ENCODE data around the gene GALNT1.

The GALNT1 gene

GRCh38 chr18:35683021-35683420, 101.5 kb downstream of the GALNT1 start:
- DNase-seq: no peak

GRCh38 chr18:35688757-35689156, 107.2 kb downstream of the GALNT1 start:
- DNase-seq: no peak

- no peak for DNase-seq
These were observed 108.2 kb downstream of the GALNT1 start for GRCh38 chr18:35689728-35690127.

GRCh38 chr18:35691625-35692024, 110.1 kb downstream of the GALNT1 start:
- no peak for DNase-seq

GRCh38 chr18:35692866-35693265, 111.3 kb downstream of the GALNT1 start:
- DNase-seq: no peak

GRCh38 chr18:35693829-35694228, 112.3 kb downstream of the GALNT1 start:
- no peak for DNase-seq

- DNase-seq: no peak
These were observed 113.3 kb downstream of the GALNT1 start for GRCh38 chr18:35694808-35695207.

GRCh38 chr18:35695384-35695783, 113.8 kb downstream of the GALNT1 start:
- DNase-seq: no peak

GRCh38 chr18:35695803-35696202, 114.3 kb downstream of the GALNT1 start:
- DNase-seq: no peak

GRCh38 chr18:35696307-35696706, 114.8 kb downstream of the GALNT1 start:
- no peak for DNase-seq

GRCh38 chr18:35697869-35698268, 116.3 kb downstream of the GALNT1 start:
- no peak for DNase-seq

- DNase-seq: no peak
These were observed 121.6 kb downstream of the GALNT1 start for GRCh38 chr18:35703043-35703688.

- DNase-seq: no peak
These were observed 124.4 kb downstream of the GALNT1 start for GRCh38 chr18:35705988-35706387.

- no peak for DNase-seq
These were observed 125.7 kb downstream of the GALNT1 start for GRCh38 chr18:35707247-35707646.

GRCh38 chr18:35707674-35708073, 126.1 kb downstream of the GALNT1 start:
- no peak for DNase-seq

GRCh38 chr18:35710581-35710980, 129.0 kb downstream of the GALNT1 start:
- peak; percentile 16 for DNase-seq

GRCh38 chr18:35711227-35711626, 129.7 kb downstream of the GALNT1 start:
- no peak for DNase-seq

- DNase-seq: no peak
These were observed 132.0 kb downstream of the GALNT1 start for GRCh38 chr18:35713545-35713944.

- no peak for DNase-seq
These were observed 133.0 kb downstream of the GALNT1 start for GRCh38 chr18:35714539-35714938.

- no peak for DNase-seq
These were observed 133.6 kb downstream of the GALNT1 start for GRCh38 chr18:35715139-35715538.

GRCh38 chr18:35716169-35716831, 134.8 kb downstream of the GALNT1 start:
- DNase-seq: no peak

- no peak for DNase-seq
These were observed 135.6 kb downstream of the GALNT1 start for GRCh38 chr18:35717182-35717581.

GRCh38 chr18:35721431-35722081, 140.0 kb downstream of the GALNT1 start:
- DNase-seq: no peak

GRCh38 chr18:35728676-35729075, 147.1 kb downstream of the GALNT1 start:
- DNase-seq: no peak

Data from NCI-H1417 treated with DMSO at 0.1 percent for 48 hours (cell line).